ENCODE data around the gene NANOS3. TPM values are rescaled to one million over a fixed set of nuclear protein-coding genes. Genes with fewer than 3 reads are reported as not detected.

Gene NANOS3
- total and polyA plus RNA-seq, 9 of the 15 experiments (the other 6 are each of a cell fraction or from before 2014, with no cell fraction given), result not detected

- TF ChIP-seq ZNF280A (IDR thresholded peaks at IDR 0.05; ENCODE audit: low read depth, partially characterized antibody) (no peak), BMI1 (IDR thresholded peaks at IDR 0.05; ENCODE audit: low read length) (no peak), BCOR (IDR thresholded peaks at IDR 0.05) (no peak), SFPQ (IDR thresholded peaks at IDR 0.05; ENCODE audit: low read depth, low read length) (no peak), ZNF785 (CRISPR knock-in tag; IDR thresholded peaks at IDR 0.05) (no peak), GATA2 (CRISPR knock-in tag; IDR thresholded peaks at IDR 0.05) (no peak), ZNF609 (CRISPR knock-in tag; IDR thresholded peaks at IDR 0.05; ENCODE audit: borderline replicate concordance) (no peak), ZNF277 (CRISPR knock-in tag; IDR thresholded peaks at IDR 0.05; ENCODE audit: borderline replicate concordance) (no peak), NKRF (IDR thresholded peaks at IDR 0.05; ENCODE audit: borderline replicate concordance) (no peak), PBX2 (CRISPR knock-in tag; IDR thresholded peaks at IDR 0.05; ENCODE audit: low read depth) (no peak), PBX2 (tag; conservative IDR thresholded peaks at IDR 0.05; ENCODE audit: low read depth) (no peak)
These were observed 34.4 kb upstream of the NANOS3 start (continued) for GRCh38 chr19:13842291-13843103.
